GM12864 (cell line): Measurements from ENCODE around the gene APRT.

Experiments used
- DNase-seq: peaks from one replicate; pipeline ENCODE4 v3.0.0-alpha.2; 2011; ENCODE audit warnings: low read depth
- H3K4me3 ChIP-seq: 2 replicates; pipeline ENCODE4 v1.5.1; 2011; ENCODE audit warnings: mild to moderate bottlenecking, low read depth, low read length, control low read depth
- CTCF ChIP-seq: IDR thresholded peaks from 2 replicates; pipeline ENCODE4 v1.5.1; 2011; ENCODE audit warnings: low read depth, mild to moderate bottlenecking, moderate library complexity, low read length, control low read depth, inconsistent platforms; ENCODE audit errors: missing control alignments

Gene APRT

GRCh38 chr16:88764913-88765349 is 46.8 kb downstream of the APRT start:
- no peak for TF ChIP-seq CTCF
- DNase-seq = no peak
- no peak overlapping the region for H3K4me3 ChIP-seq

- TF ChIP-seq CTCF = no peak
- H3K4me3 ChIP-seq = no peak overlapping the region
- DNase-seq = no peak
These were observed 47.6 kb downstream of the APRT start for GRCh38 chr16:88764080-88764479.

GRCh38 chr16:88763502-88764053 is 48.1 kb downstream of the APRT start:
- no peak for DNase-seq
- TF ChIP-seq CTCF = no peak
- H3K4me3 ChIP-seq = no peak overlapping the region

GRCh38 chr16:88762941-88763340 is 48.8 kb downstream of the APRT start:
- TF ChIP-seq CTCF = no peak
- no peak overlapping the region for H3K4me3 ChIP-seq
- DNase-seq = no peak

GRCh38 chr16:88762258-88762870 is 49.4 kb downstream of the APRT start:
- DNase-seq = no peak
- H3K4me3 ChIP-seq = no peak overlapping the region
- TF ChIP-seq CTCF = no peak

- no peak for DNase-seq
- no peak for TF ChIP-seq CTCF
- H3K4me3 ChIP-seq = no peak overlapping the region
These were observed 49.9 kb downstream of the APRT start for GRCh38 chr16:88761830-88762229.

GRCh38 chr16:88761143-88761534 is 50.6 kb downstream of the APRT start:
- no peak for DNase-seq
- no peak overlapping the region for H3K4me3 ChIP-seq
- TF ChIP-seq CTCF = no peak
